ENCODE results near the gene MYH7. TPM values are rescaled to one million over a fixed set of nuclear protein-coding genes. Genes with fewer than 3 reads are reported as not detected.
"Not testable (repeated sequence)": the region's sequence is repeated elsewhere in the genome, so short reads cannot be mapped to it uniquely, and the experiment has no call there.

Gene MYH7
- total and polyA plus RNA-seq, 7 experiments from 2014 or later = not detected

- ATAC-seq; DNase-seq; H3K4me3 Mint-ChIP-seq; H3K36me3 ChIP-seq (ENCODE audit: control insufficient read depth in 2 of 3, insufficient read depth in 3 of 3, low read length in 3 of 3); H3K9me3 ChIP-seq (ENCODE audit: control insufficient read depth in 2 of 3, low read length in 3 of 3); H3K27ac Mint-ChIP-seq; H3K27ac ChIP-seq (ENCODE audit: low read depth, low read length); H3K4me1 ChIP-seq (ENCODE audit: control insufficient read depth in 2 of 2, insufficient read depth in 2 of 2, low read length in 2 of 2); H3K9me3 Mint-ChIP-seq; H3K36me3 Mint-ChIP-seq; H3K4me1 Mint-ChIP-seq; intact Hi-C loops (cut with micrococcal nuclease); H3K27me3 ChIP-seq (ENCODE audit: control insufficient read depth in 2 of 2, insufficient read depth in 2 of 2, low read length in 2 of 2); H3K4me3 ChIP-seq (ENCODE audit: low read length); POLR2A ChIA-PET: not testable (repeated sequence)
- peaks cover 0 to 14% (median 0%) of the 10 kb centered on the region in 5 donors for H3K27me3 Mint-ChIP-seq
- CTCF ChIA-PET = interaction anchor here (3.5 kb wide), 1 partner anchor 9 kb away, joined by 11 read pairs; no protein-coding TSS in a partner anchor
Observed at GRCh38 chr14:23389871-23390270, 45.6 kb downstream of the MYH7 start.

DNA sequence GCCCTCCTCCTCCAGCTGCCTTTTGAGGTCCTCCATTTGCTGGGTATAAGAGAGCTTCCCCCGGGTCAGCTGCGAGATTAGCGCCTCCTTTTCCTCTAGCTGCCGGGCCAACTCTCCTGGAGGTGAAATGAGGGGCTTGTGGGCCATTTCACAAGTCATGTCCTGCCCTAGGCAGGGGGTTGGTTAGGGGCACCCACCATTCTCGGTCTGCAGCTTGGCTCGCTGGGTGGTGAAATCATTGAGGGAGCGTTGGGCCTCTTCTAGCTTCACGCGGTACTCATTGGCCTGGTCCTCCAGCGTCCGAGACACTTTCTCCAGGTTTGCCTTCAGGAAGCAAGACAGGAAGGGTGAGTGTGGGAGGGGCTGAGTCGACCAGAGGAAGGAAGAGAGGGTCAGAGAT lies 46.1 kb downstream of the MYH7 start:
- Mint-ChIP-seq H3K27ac (no peak overlapping the region), H3K27me3 (peaks cover 0 to 14% (median 0%) of the 10 kb centered on the region in 5 donors), H3K4me3 (no peak overlapping the region), H3K36me3 (no peaks in the 10 kb centered on the region), H3K4me1 (no peaks in the 10 kb centered on the region), H3K9me3 (peaks cover 0 to 1% (median 0%) of the 10 kb centered on the region in 11 donors)
- Histone ChIP-seq H3K4me1 (ENCODE audit: control insufficient read depth in 2 of 2, insufficient read depth in 2 of 2, low read length in 2 of 2) (no peaks in the 10 kb centered on the region), H3K9me3 (ENCODE audit: control insufficient read depth in 2 of 3, low read length in 3 of 3) (no peaks in the 10 kb centered on the region), H3K4me3 (ENCODE audit: low read length) (no peak overlapping the region), H3K36me3 (ENCODE audit: control insufficient read depth in 2 of 3, insufficient read depth in 3 of 3, low read length in 3 of 3) (no peaks in the 10 kb centered on the region), H3K27ac (ENCODE audit: low read depth, low read length) (no peak overlapping the region), H3K27me3 (ENCODE audit: control insufficient read depth in 2 of 2, insufficient read depth in 2 of 2, low read length in 2 of 2) (no peaks in the 10 kb centered on the region)
- ATAC-seq (no peak), DNase-seq (no peak)
- intact Hi-C loops (cut with micrococcal nuclease) = no loop called here
- ChIA-PET POLR2A (no interaction called here), CTCF (interaction anchor here (3.5 kb wide), 1 partner anchor 9 kb away, joined by 11 read pairs; no protein-coding TSS in a partner anchor)

GRCh38 chr14:23388996-23389395 lies 46.5 kb downstream of the MYH7 start:
- no peak for ATAC-seq
- Mint-ChIP-seq H3K9me3 (peaks cover 0 to 1% (median 0%) of the 10 kb centered on the region in 11 donors), H3K27me3 (peaks cover 0 to 14% (median 0%) of the 10 kb centered on the region in 5 donors), H3K4me3 (no peak overlapping the region), H3K27ac (no peak overlapping the region), H3K36me3 (no peaks in the 10 kb centered on the region), H3K4me1 (no peaks in the 10 kb centered on the region)
- DNase-seq = no peak
- ChIA-PET CTCF (interaction anchor here (3.5 kb wide), 1 partner anchor 9 kb away, joined by 11 read pairs; no protein-coding TSS in a partner anchor), POLR2A (no interaction called here)
- intact Hi-C loops (cut with micrococcal nuclease) = no loop called here
- Histone ChIP-seq H3K9me3 (ENCODE audit: control insufficient read depth in 2 of 3, low read length in 3 of 3) (no peaks in the 10 kb centered on the region), H3K27ac (ENCODE audit: low read depth, low read length) (no peak overlapping the region), H3K4me3 (ENCODE audit: low read length) (no peak overlapping the region), H3K4me1 (ENCODE audit: control insufficient read depth in 2 of 2, insufficient read depth in 2 of 2, low read length in 2 of 2) (no peaks in the 10 kb centered on the region), H3K27me3 (ENCODE audit: control insufficient read depth in 2 of 2, insufficient read depth in 2 of 2, low read length in 2 of 2) (no peaks in the 10 kb centered on the region), H3K36me3 (ENCODE audit: control insufficient read depth in 2 of 3, insufficient read depth in 3 of 3, low read length in 3 of 3) (no peaks in the 10 kb centered on the region)

DNA sequence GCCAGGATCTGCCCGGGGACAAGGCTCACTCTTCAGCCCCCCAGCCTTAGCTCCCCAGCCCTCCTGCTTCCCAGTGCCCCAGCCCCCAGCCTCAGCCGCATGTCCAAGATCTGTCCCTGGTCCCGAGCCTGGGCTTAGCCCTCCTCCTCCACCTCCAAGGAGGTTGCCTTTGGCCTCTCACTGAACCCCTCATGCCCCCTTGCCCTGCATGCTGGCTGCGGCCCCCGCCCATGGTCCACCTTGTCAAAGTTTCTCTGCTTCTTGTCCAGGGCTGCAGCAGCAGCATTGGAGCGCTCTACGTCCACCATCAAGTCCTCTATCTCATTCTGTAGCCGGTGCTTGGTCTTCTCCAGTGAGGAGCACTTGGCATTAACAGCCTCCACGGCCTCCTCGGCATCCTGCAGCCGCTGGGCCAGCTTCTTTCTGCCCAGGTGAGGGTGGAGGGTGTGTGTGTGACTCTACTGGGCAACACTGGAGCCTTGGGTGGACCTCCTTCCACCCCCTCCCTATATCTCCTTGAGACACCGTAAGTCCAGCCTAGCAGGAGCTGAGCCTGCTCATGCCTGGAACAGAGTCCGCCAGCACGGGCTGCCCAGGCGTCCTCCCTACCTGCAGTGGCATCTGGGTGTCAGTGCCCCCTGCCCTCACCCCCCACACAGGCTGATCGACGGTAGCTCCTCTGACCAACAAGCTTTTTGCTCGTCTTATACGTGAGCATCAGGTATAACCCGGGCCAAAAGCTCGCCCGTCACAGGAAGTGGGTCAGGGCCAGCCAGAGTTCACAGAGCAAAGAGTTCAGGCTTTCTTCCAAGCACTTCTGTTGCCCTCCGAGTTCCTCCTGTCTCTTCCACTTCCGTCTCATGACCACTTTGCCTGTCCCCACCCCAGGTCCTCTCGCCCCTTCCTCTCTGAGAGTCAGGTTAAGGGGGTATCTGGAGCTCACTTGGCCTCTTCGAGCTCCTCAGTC lies 47.3 kb downstream of the MYH7 start:
- Histone ChIP-seq H3K4me3 (ENCODE audit: low read length) (no peak overlapping the region), H3K4me1 (ENCODE audit: control insufficient read depth in 2 of 2, insufficient read depth in 2 of 2, low read length in 2 of 2) (no peaks in the 10 kb centered on the region), H3K36me3 (ENCODE audit: control insufficient read depth in 2 of 3, insufficient read depth in 3 of 3, low read length in 3 of 3) (no peaks in the 10 kb centered on the region), H3K9me3 (ENCODE audit: control insufficient read depth in 2 of 3, low read length in 3 of 3) (no peaks in the 10 kb centered on the region), H3K27ac (ENCODE audit: low read depth, low read length) (no peak overlapping the region), H3K27me3 (ENCODE audit: control insufficient read depth in 2 of 2, insufficient read depth in 2 of 2, low read length in 2 of 2) (no peaks in the 10 kb centered on the region)
- Mint-ChIP-seq H3K9me3 (peaks cover 0 to 3% (median 0%) of the 10 kb centered on the region in 11 donors), H3K4me1 (no peaks in the 10 kb centered on the region), H3K27me3 (peaks cover 0 to 14% (median 0%) of the 10 kb centered on the region in 5 donors), H3K27ac (no peak overlapping the region), H3K4me3 (no peak overlapping the region), H3K36me3 (no peaks in the 10 kb centered on the region)
- intact Hi-C loops (cut with micrococcal nuclease) = no loop called here
- POLR2A ChIA-PET = no interaction called here
- no peak for DNase-seq
- no peak for ATAC-seq
- CTCF ChIA-PET = no interaction called here

- peaks cover 0 to 3% (median 0%) of the 10 kb centered on the region in 11 donors for H3K9me3 Mint-ChIP-seq
- no peak overlapping the region for H3K27ac Mint-ChIP-seq
- intact Hi-C loops (cut with micrococcal nuclease) = no loop called here
- no peaks in the 10 kb centered on the region for H3K27me3 ChIP-seq (ENCODE audit: control insufficient read depth in 2 of 2, insufficient read depth in 2 of 2, low read length in 2 of 2)
- peaks cover 0 to 23% (median 0%) of the 10 kb centered on the region in 5 donors for H3K27me3 Mint-ChIP-seq
- no peak overlapping the region for H3K4me3 Mint-ChIP-seq
- no peak for DNase-seq
- H3K36me3 ChIP-seq (ENCODE audit: control insufficient read depth in 2 of 3, insufficient read depth in 3 of 3, low read length in 3 of 3) = no peaks in the 10 kb centered on the region
- no peak overlapping the region for H3K4me3 ChIP-seq (ENCODE audit: low read length)
- no peak for ATAC-seq
- H3K9me3 ChIP-seq (ENCODE audit: control insufficient read depth in 2 of 3, low read length in 3 of 3) = no peaks in the 10 kb centered on the region
- no peaks in the 10 kb centered on the region for H3K4me1 ChIP-seq (ENCODE audit: control insufficient read depth in 2 of 2, insufficient read depth in 2 of 2, low read length in 2 of 2)
- H3K4me1 Mint-ChIP-seq = no peaks in the 10 kb centered on the region
- ChIA-PET CTCF (interaction anchor here (1.1 kb wide), 1 partner anchor 13 kb away, joined by 3 read pairs; no protein-coding TSS in a partner anchor), POLR2A (no interaction called here)
- H3K27ac ChIP-seq (ENCODE audit: low read depth, low read length) = no peak overlapping the region
- no peaks in the 10 kb centered on the region for H3K36me3 Mint-ChIP-seq
Observed at GRCh38 chr14:23386999-23387398, 48.5 kb downstream of the MYH7 start.

DNA sequence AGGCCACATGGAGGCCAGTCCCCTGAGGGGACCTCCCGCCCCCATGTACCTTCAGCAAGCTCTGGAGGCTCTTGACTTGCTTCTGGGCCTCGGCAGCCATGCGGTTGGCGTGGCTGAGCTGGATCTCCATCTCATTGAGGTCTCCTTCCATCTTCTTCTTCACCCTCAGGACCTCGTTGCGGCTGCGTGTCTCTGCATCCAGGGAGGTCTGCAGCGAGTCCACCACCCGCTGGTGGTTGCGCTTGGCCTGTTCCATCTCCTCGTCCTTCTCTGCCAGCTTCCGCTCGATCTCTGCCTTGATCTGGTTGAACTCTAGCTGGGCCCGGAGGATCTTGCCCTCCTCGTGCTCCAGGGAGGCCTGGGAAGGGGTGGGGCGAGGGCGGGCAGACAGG lies 49.2 kb downstream of the MYH7 start:
- H3K27ac ChIP-seq (ENCODE audit: low read depth, low read length); H3K4me3 Mint-ChIP-seq; H3K4me3 ChIP-seq (ENCODE audit: low read length); ATAC-seq; H3K27me3 ChIP-seq (ENCODE audit: control insufficient read depth in 2 of 2, insufficient read depth in 2 of 2, low read length in 2 of 2); H3K4me1 Mint-ChIP-seq; POLR2A ChIA-PET; H3K4me1 ChIP-seq (ENCODE audit: control insufficient read depth in 2 of 2, insufficient read depth in 2 of 2, low read length in 2 of 2); H3K36me3 Mint-ChIP-seq; DNase-seq; H3K9me3 ChIP-seq (ENCODE audit: control insufficient read depth in 2 of 3, low read length in 3 of 3); H3K9me3 Mint-ChIP-seq; H3K36me3 ChIP-seq (ENCODE audit: control insufficient read depth in 2 of 3, insufficient read depth in 3 of 3, low read length in 3 of 3); intact Hi-C loops (cut with micrococcal nuclease): not testable (repeated sequence)
- peak overlapping the region in 1 of 9 donors; percentile 19 for H3K27ac Mint-ChIP-seq
- CTCF ChIA-PET = interaction anchor here (1.1 to 1.6 kb wide), 2 partner anchors 12 to 33 kb away, joined by 3 to 4 read pairs; partner anchors contain the start of gene SLC22A17
- peaks cover 0 to 26% (median 0%) of the 10 kb centered on the region in 5 donors for H3K27me3 Mint-ChIP-seq

All from naive thymus-derived CD4-positive, alpha-beta T cell (primary cell).